Hepatocyte (in vitro differentiated cells): ENCODE results near the gene NOB1.

Source experiments
- EZH2phosphoT487 ChIP-seq: fragments of 200-600 bp; sonication (generic); IDR thresholded peaks from one replicate; pipeline ENCODE4 v1.6.1; 2018; ENCODE audit warnings: antibody characterized with exemption, mild to moderate bottlenecking, low read depth, moderate library complexity; ENCODE audit not compliant: unreplicated experiment, severe bottlenecking
- TF ChIP-seq, protein P1 (sequence below): fragments of 200-600 bp; sonication (generic); IDR thresholded peaks from 2 replicates; pipeline ENCODE4 v1.5.1; 2016; ENCODE audit warnings: antibody characterized with exemption, mild to moderate bottlenecking; ENCODE audit not compliant: poor library complexity

DNA sequence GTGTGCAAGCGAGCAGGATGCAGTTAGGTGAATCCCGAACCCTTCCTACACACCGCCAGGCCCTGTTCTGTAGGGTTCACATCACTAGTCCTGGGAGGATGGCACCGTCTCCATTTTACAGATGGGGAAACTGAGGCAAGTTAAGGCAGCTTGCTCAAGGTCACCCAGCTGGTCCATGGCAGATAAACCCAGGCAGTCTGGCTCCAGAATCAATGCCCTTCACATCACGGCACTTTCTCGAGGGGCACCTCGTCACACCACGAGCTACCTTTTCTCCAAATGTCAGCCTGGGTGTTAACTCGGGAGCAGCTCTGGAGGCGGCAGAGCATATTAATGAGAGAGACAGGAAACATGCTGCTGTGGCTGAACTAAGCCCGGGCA lies 9.5 kb downstream of the NOB1 start:
- TF ChIP-seq, protein P1, sequence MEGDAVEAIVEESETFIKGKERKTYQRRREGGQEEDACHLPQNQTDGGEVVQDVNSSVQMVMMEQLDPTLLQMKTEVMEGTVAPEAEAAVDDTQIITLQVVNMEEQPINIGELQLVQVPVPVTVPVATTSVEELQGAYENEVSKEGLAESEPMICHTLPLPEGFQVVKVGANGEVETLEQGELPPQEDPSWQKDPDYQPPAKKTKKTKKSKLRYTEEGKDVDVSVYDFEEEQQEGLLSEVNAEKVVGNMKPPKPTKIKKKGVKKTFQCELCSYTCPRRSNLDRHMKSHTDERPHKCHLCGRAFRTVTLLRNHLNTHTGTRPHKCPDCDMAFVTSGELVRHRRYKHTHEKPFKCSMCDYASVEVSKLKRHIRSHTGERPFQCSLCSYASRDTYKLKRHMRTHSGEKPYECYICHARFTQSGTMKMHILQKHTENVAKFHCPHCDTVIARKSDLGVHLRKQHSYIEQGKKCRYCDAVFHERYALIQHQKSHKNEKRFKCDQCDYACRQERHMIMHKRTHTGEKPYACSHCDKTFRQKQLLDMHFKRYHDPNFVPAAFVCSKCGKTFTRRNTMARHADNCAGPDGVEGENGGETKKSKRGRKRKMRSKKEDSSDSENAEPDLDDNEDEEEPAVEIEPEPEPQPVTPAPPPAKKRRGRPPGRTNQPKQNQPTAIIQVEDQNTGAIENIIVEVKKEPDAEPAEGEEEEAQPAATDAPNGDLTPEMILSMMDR: no peak
- no peak for TF ChIP-seq EZH2phosphoT487
